ENCODE measurements around the gene POP4.

The POP4 gene

GRCh38 chr19:29576761-29577648, 29.1 kb upstream of the POP4 start:
- DNase-seq (ENCODE audit: low read depth in 1 of 2, low spot score in 1 of 2) = no peak

- no peak for DNase-seq (ENCODE audit: low read depth in 1 of 2, low spot score in 1 of 2)
These were observed 28.5 kb upstream of the POP4 start for GRCh38 chr19:29577649-29577963.

GRCh38 chr19:29578349-29578748, 27.7 kb upstream of the POP4 start:
- no peak for DNase-seq (ENCODE audit: low read depth in 1 of 2, low spot score in 1 of 2)

GRCh38 chr19:29579308-29579910, 26.7 kb upstream of the POP4 start:
- no peak for DNase-seq (ENCODE audit: low read depth in 1 of 2, low spot score in 1 of 2)

- DNase-seq (ENCODE audit: low read depth in 1 of 2, low spot score in 1 of 2) = no peak
These were observed 24.7 kb upstream of the POP4 start for GRCh38 chr19:29581398-29581797.

- no peak for DNase-seq (ENCODE audit: low read depth in 1 of 2, low spot score in 1 of 2)
These were observed 22.7 kb upstream of the POP4 start for GRCh38 chr19:29583196-29583999.

- no peak for DNase-seq (ENCODE audit: low read depth in 1 of 2, low spot score in 1 of 2)
These were observed 19.7 kb upstream of the POP4 start for GRCh38 chr19:29586401-29586800.

GRCh38 chr19:29587059-29587458, 19.0 kb upstream of the POP4 start:
- no peak for DNase-seq (ENCODE audit: low read depth in 1 of 2, low spot score in 1 of 2)

- peak in 1 of 2 donors; percentile 31 for DNase-seq (ENCODE audit: low read depth in 1 of 2, low spot score in 1 of 2)
These were observed 18.5 kb upstream of the POP4 start for GRCh38 chr19:29587518-29587986.

- no peak for DNase-seq (ENCODE audit: low read depth in 1 of 2, low spot score in 1 of 2)
These were observed 18.0 kb upstream of the POP4 start for GRCh38 chr19:29588095-29588494.

GRCh38 chr19:29590278-29590677, 15.8 kb upstream of the POP4 start:
- DNase-seq (ENCODE audit: low read depth in 1 of 2, low spot score in 1 of 2) = no peak

GRCh38 chr19:29591670-29592069, 14.4 kb upstream of the POP4 start:
- DNase-seq (ENCODE audit: low read depth in 1 of 2, low spot score in 1 of 2) = no peak

- DNase-seq (ENCODE audit: low read depth in 1 of 2, low spot score in 1 of 2) = no peak
These were observed 12.2 kb upstream of the POP4 start for GRCh38 chr19:29593869-29594268.

GRCh38 chr19:29596080-29596727, 9.9 kb upstream of the POP4 start:
- no peak for DNase-seq (ENCODE audit: low read depth in 1 of 2, low spot score in 1 of 2)

GRCh38 chr19:29596885-29597525, 9.1 kb upstream of the POP4 start:
- DNase-seq (ENCODE audit: low read depth in 1 of 2, low spot score in 1 of 2) = no peak

- no peak for DNase-seq (ENCODE audit: low read depth in 1 of 2, low spot score in 1 of 2)
These were observed 8.0 kb upstream of the POP4 start for GRCh38 chr19:29598036-29598435.

- no peak for DNase-seq (ENCODE audit: low read depth in 1 of 2, low spot score in 1 of 2)
These were observed 7.6 kb upstream of the POP4 start for GRCh38 chr19:29598496-29598895.

GRCh38 chr19:29603308-29603707, 2.8 kb upstream of the POP4 start:
- DNase-seq (ENCODE audit: low read depth in 1 of 2, low spot score in 1 of 2) = no peak

GRCh38 chr19:29606420-29606747, 301 bp downstream of the POP4 start:
- no peak for DNase-seq (ENCODE audit: low read depth in 1 of 2, low spot score in 1 of 2)

GRCh38 chr19:29609636-29610035, 3.6 kb downstream of the POP4 start:
- no peak for DNase-seq (ENCODE audit: low read depth in 1 of 2, low spot score in 1 of 2)

GRCh38 chr19:29610213-29610573, 4.1 kb downstream of the POP4 start:
- no peak for DNase-seq (ENCODE audit: low read depth in 1 of 2, low spot score in 1 of 2)

Data from activated T-helper 1 cell treated with anti-CD3 and anti-CD28 coated beads, Interleukin-2, amount 50 U/mL, for 16 hours (primary cell).